ENCODE data around the gene FAM20B. TPM values are rescaled to one million over a fixed set of nuclear protein-coding genes. Genes with fewer than 3 reads are reported as not detected.

FAM20B gene
- total and polyA plus RNA-seq, 2 of the 13 experiments (the other 11 are each of a cell fraction or from before 2014, with no cell fraction given) = 13.8 to 26.9 TPM

- TF ChIP-seq ZFP91 (CRISPR knock-in tag; IDR thresholded peaks at IDR 0.05; ENCODE audit: borderline replicate concordance) = peak; percentile 97
- 0 out of 2 replicates have a peak, but pooled peaks have one; percentile 74 for TF ChIP-seq FOXM1 (CRISPR knock-in tag; IDR thresholded peaks at IDR 0.05)
- peak; percentile 48; the same call in 1 of the 2 replicates for TF ChIP-seq SNAPC4 (CRISPR knock-in tag; IDR thresholded peaks at IDR 0.05)
- no peak for TF ChIP-seq TRAFD1 (CRISPR knock-in tag; IDR thresholded peaks at IDR 0.05; ENCODE audit: borderline replicate concordance)
- peak; percentile 36; the same call in 1 of the 2 replicates for TF ChIP-seq ZNF280B (CRISPR knock-in tag; IDR thresholded peaks at IDR 0.05; ENCODE audit: borderline replicate concordance)
- peak; percentile 14 for TF ChIP-seq TBX2 (CRISPR knock-in tag; IDR thresholded peaks at IDR 0.05; ENCODE audit: borderline replicate concordance)
- no peak for TF ChIP-seq ZNF512 (CRISPR knock-in tag; IDR thresholded peaks at IDR 0.05)
- TF ChIP-seq TFDP2 (CRISPR knock-in tag; IDR thresholded peaks at IDR 0.05) = peak; percentile 91
- TF ChIP-seq XRCC5 (optimal IDR thresholded peaks at IDR 0.05; ENCODE audit: low read length) = peak; percentile 25
- no peak for TF ChIP-seq SOX6 (IDR thresholded peaks at IDR 0.05)
- TF ChIP-seq SOX6 (CRISPR knock-in tag; IDR thresholded peaks at IDR 0.05) = peak; percentile 43; the same call in 1 of the 2 replicates
- TF ChIP-seq ZNF34 (CRISPR knock-in tag; IDR thresholded peaks at IDR 0.05; ENCODE audit: borderline replicate concordance) = 0 out of 2 replicates have a peak, but pooled peaks have one; percentile 46
- peak; percentile 31; the same call in 1 of the 2 replicates for TF ChIP-seq NCOA2 (CRISPR knock-in tag; IDR thresholded peaks at IDR 0.05)
- TF ChIP-seq KDM4B (CRISPR knock-in tag; IDR thresholded peaks at IDR 0.05) = peak; percentile 27; the same call in 1 of the 2 replicates
- no peak for TF ChIP-seq PLRG1 (conservative IDR thresholded peaks at IDR 0.05)
Observed at GRCh38 chr1:179081687-179082332, 56.1 kb downstream of the FAM20B start, which contains the start of gene TOR3A (continued).
